ENCODE measurements around the gene MYO1B.

The MYO1B gene

GRCh38 chr2:191287820-191288219, 42.6 kb downstream of the MYO1B start:
- no peak overlapping the region for H3K4me3 ChIP-seq (ENCODE audit: low read depth, low read length)
- no peak for TF ChIP-seq CTCF (IDR thresholded peaks at IDR 0.05; ENCODE audit: control insufficient read depth, extremely low read depth, insufficient read depth)
- no peak for DNase-seq (ENCODE audit: low read depth)

GRCh38 chr2:191289049-191289448, 43.8 kb downstream of the MYO1B start:
- no peak for DNase-seq (ENCODE audit: low read depth)
- no peak overlapping the region for H3K4me3 ChIP-seq (ENCODE audit: low read depth, low read length)
- TF ChIP-seq CTCF (IDR thresholded peaks at IDR 0.05; ENCODE audit: control insufficient read depth, extremely low read depth, insufficient read depth) = no peak

- no peak for DNase-seq (ENCODE audit: low read depth)
- no peak for TF ChIP-seq CTCF (IDR thresholded peaks at IDR 0.05; ENCODE audit: control insufficient read depth, extremely low read depth, insufficient read depth)
- no peak overlapping the region for H3K4me3 ChIP-seq (ENCODE audit: low read depth, low read length)
Measured at GRCh38 chr2:191291471-191291870, 46.3 kb downstream of the MYO1B start.

- no peak for TF ChIP-seq CTCF (IDR thresholded peaks at IDR 0.05; ENCODE audit: control insufficient read depth, extremely low read depth, insufficient read depth)
- no peak overlapping the region for H3K4me3 ChIP-seq (ENCODE audit: low read depth, low read length)
- DNase-seq (ENCODE audit: low read depth) = no peak
Measured at GRCh38 chr2:191292869-191293268, 47.7 kb downstream of the MYO1B start.

- DNase-seq (ENCODE audit: low read depth) = no peak
- TF ChIP-seq CTCF (IDR thresholded peaks at IDR 0.05; ENCODE audit: control insufficient read depth, extremely low read depth, insufficient read depth) = no peak
- no peak overlapping the region for H3K4me3 ChIP-seq (ENCODE audit: low read depth, low read length)
Measured at GRCh38 chr2:191295088-191295487, 49.9 kb downstream of the MYO1B start.

DNA sequence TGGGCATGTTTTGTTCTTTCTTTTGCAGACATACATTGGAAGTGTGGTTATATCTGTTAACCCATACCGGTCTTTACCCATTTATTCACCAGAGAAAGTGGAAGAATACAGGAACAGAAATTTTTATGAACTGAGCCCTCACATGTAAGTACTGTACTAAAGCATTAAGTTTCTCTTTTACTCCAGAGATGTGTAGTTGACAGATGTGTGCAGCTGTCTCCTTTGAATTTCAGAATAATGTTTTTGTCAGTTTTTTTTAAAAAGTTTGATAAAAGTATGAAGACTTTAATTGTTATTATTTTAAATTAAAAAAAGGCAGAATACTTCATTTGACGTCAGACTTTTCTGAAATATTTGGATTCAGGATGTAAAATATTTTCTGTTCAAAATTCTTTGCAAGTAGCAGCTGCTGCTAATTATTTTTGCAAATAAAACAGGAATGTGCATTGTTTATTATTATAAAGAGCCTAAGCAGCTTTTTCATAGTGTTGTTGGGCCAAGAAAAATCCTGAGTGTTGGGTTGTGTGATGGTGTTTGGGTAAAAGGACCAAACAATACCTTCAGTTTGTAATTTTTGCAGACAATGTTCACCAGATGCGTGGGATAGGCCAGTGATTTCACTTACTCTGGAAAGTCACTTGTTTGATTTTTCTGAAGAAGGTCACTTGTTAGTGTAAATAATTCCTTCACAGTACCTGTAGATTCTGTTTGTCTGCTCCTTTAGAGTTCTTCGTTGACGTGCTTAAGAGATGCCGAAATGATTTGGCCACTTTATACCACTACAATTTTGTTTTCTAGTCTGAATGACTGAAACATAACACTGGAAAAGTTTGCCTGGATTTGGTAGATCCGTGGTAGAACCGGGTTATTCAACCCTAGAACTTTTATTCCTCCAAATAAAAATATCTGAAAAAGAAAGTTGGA, 51.1 kb downstream of the MYO1B start:
- no peak for DNase-seq (ENCODE audit: low read depth)
- TF ChIP-seq CTCF (IDR thresholded peaks at IDR 0.05; ENCODE audit: control insufficient read depth, extremely low read depth, insufficient read depth) = no peak
- no peak overlapping the region for H3K4me3 ChIP-seq (ENCODE audit: low read depth, low read length)

- TF ChIP-seq CTCF (IDR thresholded peaks at IDR 0.05; ENCODE audit: control insufficient read depth, extremely low read depth, insufficient read depth) = no peak
- no peak overlapping the region for H3K4me3 ChIP-seq (ENCODE audit: low read depth, low read length)
- no peak for DNase-seq (ENCODE audit: low read depth)
Measured at GRCh38 chr2:191297033-191297432, 51.8 kb downstream of the MYO1B start.
